Measurements from ENCODE around the gene TSPAN19. TPM values are rescaled to one million over a fixed set of nuclear protein-coding genes. Genes with fewer than 3 reads are reported as not detected.

TSPAN19 gene
- total RNA-seq, 4 donors from 2014 or later: 0.27 to 0.56 TPM; not detected in 2

- intact Hi-C loops (cut with DNase I): no loop called here
- no peak overlapping the region for H3K4me3 ChIP-seq (replicated peaks in 1 of 3)
- DNase-seq: no peak
- H3K4me1 ChIP-seq: no peaks in the 10 kb centered on the region
- no peaks in the 10 kb centered on the region for H3K27me3 ChIP-seq
- no peak overlapping the region for H3K27ac ChIP-seq
- TF ChIP-seq CTCF (IDR thresholded peaks at IDR 0.05): no peak
- TF ChIP-seq POLR2A (IDR thresholded peaks at IDR 0.05): no peak
- H3K9me3 ChIP-seq: no peaks in the 10 kb centered on the region
- H3K36me3 ChIP-seq: no peaks in the 10 kb centered on the region
Observed at GRCh38 chr12:85004204-85004603, 31.9 kb downstream of the TSPAN19 start.

GRCh38 chr12:85002778-85003296, 33.2 kb downstream of the TSPAN19 start:
- intact Hi-C loops (cut with DNase I): no loop called here
- Histone ChIP-seq H3K4me1 (no peaks in the 10 kb centered on the region), H3K4me3 (replicated peaks in 1 of 3) (no peak overlapping the region), H3K27me3 (no peaks in the 10 kb centered on the region), H3K9me3 (no peaks in the 10 kb centered on the region), H3K36me3 (no peaks in the 10 kb centered on the region), H3K27ac (no peak overlapping the region)
- WGBS, 2 donors: 77 to 84% methylated on average over 3 of the region's 3 CpGs
- DNase-seq: no peak
- TF ChIP-seq POLR2A (IDR thresholded peaks at IDR 0.05) (no peak), CTCF (IDR thresholded peaks at IDR 0.05) (no peak)

GRCh38 chr12:85000729-85001128, 35.3 kb downstream of the TSPAN19 start:
- no peaks in the 10 kb centered on the region for H3K9me3 ChIP-seq
- H3K4me3 ChIP-seq (replicated peaks in 1 of 3): no peak overlapping the region
- H3K27me3 ChIP-seq: no peaks in the 10 kb centered on the region
- no peaks in the 10 kb centered on the region for H3K36me3 ChIP-seq
- no peaks in the 10 kb centered on the region for H3K4me1 ChIP-seq
- WGBS, 2 donors: 78 to 83% methylated on average over 2 of the region's 2 CpGs
- DNase-seq: no peak
- no peak overlapping the region for H3K27ac ChIP-seq
- intact Hi-C loops (cut with DNase I): no loop called here
- TF ChIP-seq POLR2A (IDR thresholded peaks at IDR 0.05) (no peak), CTCF (IDR thresholded peaks at IDR 0.05) (no peak)

- no peaks in the 10 kb centered on the region for H3K4me1 ChIP-seq
- H3K4me3 ChIP-seq (replicated peaks in 1 of 3): no peak overlapping the region
- no peaks in the 10 kb centered on the region for H3K27me3 ChIP-seq
- no peaks in the 10 kb centered on the region for H3K9me3 ChIP-seq
- TF ChIP-seq POLR2A (IDR thresholded peaks at IDR 0.05): no peak
- no peak for TF ChIP-seq CTCF (IDR thresholded peaks at IDR 0.05)
- no peak for DNase-seq
- no peak overlapping the region for H3K27ac ChIP-seq
- intact Hi-C loops (cut with DNase I): no loop called here
- H3K36me3 ChIP-seq: no peaks in the 10 kb centered on the region
Observed at GRCh38 chr12:84998341-84998740, 37.7 kb downstream of the TSPAN19 start.

GRCh38 chr12:84996759-84997158, 39.3 kb downstream of the TSPAN19 start:
- intact Hi-C loops (cut with DNase I): no loop called here
- no peak overlapping the region for H3K27ac ChIP-seq
- TF ChIP-seq POLR2A (IDR thresholded peaks at IDR 0.05): no peak
- no peak for TF ChIP-seq CTCF (IDR thresholded peaks at IDR 0.05)
- H3K27me3 ChIP-seq: no peaks in the 10 kb centered on the region
- no peaks in the 10 kb centered on the region for H3K4me1 ChIP-seq
- 58 to 79% methylated on average over 1 of the region's 1 CpG for WGBS, 2 donors
- H3K9me3 ChIP-seq: no peaks in the 10 kb centered on the region
- DNase-seq: no peak
- H3K4me3 ChIP-seq (replicated peaks in 1 of 3): no peak overlapping the region
- no peaks in the 10 kb centered on the region for H3K36me3 ChIP-seq
